Panc1 (cell line): ENCODE measurements around the gene RGS5.

Experiments
- POLR2AphosphoS5 ChIP-seq: IDR thresholded peaks from 2 replicates; pipeline ENCODE4 v1.6.1; 2012; ENCODE audit warnings: mild to moderate bottlenecking, low read depth, low read length, moderate library complexity
- SIN3A ChIP-seq: IDR thresholded peaks from 2 replicates; pipeline ENCODE4 v1.6.1; 2012; ENCODE audit warnings: low read depth, mild to moderate bottlenecking, low read length, moderate library complexity, borderline replicate concordance; ENCODE audit not compliant: insufficient read depth
- TF ChIP-seq, protein P1 (sequence below): fragments of 450-650 bp; IDR thresholded peaks from 2 replicates; pipeline ENCODE4 v1.5.1; 2017; ENCODE audit warnings: mild to moderate bottlenecking

DNA sequence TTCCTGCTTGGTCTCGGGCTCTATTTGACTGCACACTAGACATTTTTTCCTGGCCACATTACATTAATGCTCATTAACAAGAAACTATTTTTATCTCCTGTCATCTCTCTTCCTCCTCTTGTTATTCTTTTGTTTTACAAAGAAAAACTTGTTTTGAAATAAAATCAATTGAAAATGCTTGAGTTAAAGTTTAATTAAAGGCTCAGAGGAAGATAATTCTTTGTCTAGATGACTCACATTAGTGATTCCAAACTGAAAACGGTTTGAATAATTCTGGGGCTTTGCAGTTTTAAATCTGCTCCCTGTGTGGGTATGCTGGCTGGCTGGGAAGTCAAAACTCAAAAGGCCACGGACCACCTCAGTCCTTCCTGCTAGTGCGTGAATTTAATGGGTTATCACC is 29.6 kb downstream of the RGS5 start:
- TF ChIP-seq, protein P1, sequence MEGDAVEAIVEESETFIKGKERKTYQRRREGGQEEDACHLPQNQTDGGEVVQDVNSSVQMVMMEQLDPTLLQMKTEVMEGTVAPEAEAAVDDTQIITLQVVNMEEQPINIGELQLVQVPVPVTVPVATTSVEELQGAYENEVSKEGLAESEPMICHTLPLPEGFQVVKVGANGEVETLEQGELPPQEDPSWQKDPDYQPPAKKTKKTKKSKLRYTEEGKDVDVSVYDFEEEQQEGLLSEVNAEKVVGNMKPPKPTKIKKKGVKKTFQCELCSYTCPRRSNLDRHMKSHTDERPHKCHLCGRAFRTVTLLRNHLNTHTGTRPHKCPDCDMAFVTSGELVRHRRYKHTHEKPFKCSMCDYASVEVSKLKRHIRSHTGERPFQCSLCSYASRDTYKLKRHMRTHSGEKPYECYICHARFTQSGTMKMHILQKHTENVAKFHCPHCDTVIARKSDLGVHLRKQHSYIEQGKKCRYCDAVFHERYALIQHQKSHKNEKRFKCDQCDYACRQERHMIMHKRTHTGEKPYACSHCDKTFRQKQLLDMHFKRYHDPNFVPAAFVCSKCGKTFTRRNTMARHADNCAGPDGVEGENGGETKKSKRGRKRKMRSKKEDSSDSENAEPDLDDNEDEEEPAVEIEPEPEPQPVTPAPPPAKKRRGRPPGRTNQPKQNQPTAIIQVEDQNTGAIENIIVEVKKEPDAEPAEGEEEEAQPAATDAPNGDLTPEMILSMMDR: no peak
- no peak for TF ChIP-seq SIN3A
- no peak for TF ChIP-seq POLR2AphosphoS5
